SK-N-SH (cell line): ENCODE data around the gene IFT122.

Experiments
- CTCF ChIP-seq: fragments of 200-600 bp; sonication (generic); IDR thresholded peaks from 2 replicates; pipeline ENCODE4 v1.6.1; 2017; ENCODE audit warnings: antibody characterized with exemption, mild to moderate bottlenecking, moderate library complexity
- GABPA ChIP-seq: IDR thresholded peaks from 2 replicates; pipeline ENCODE4 v1.4.0; 2012; ENCODE audit warnings: low read depth, mild to moderate bottlenecking
- NFIC ChIP-seq: IDR thresholded peaks from 2 replicates; pipeline ENCODE4 v1.4.0; 2012; ENCODE audit warnings: borderline replicate concordance
- POLR2AphosphoS5 ChIP-seq: IDR thresholded peaks from 2 replicates; pipeline ENCODE4 v1.6.1; 2012; ENCODE audit warnings: low read depth, low read length
- TEAD4 ChIP-seq: IDR thresholded peaks from 2 replicates; pipeline ENCODE4 v1.4.0; 2012; ENCODE audit warnings: mild to moderate bottlenecking, borderline replicate concordance; ENCODE audit not compliant: insufficient read depth
- USF2 ChIP-seq: fragments of 150-350 bp; IDR thresholded peaks from 2 replicates; pipeline ENCODE4 v1.6.1; 2017; ENCODE audit warnings: antibody characterized with exemption, low read length, low read depth, borderline replicate concordance
- ZBTB33 ChIP-seq: IDR thresholded peaks from 2 replicates; pipeline ENCODE4 v1.4.0; 2012; ENCODE audit warnings: low read depth, borderline replicate concordance

- no peak; the same call in 1 of the 2 replicates for TF ChIP-seq CTCF
- no peak for TF ChIP-seq TEAD4
- TF ChIP-seq ZBTB33: no peak
- TF ChIP-seq POLR2AphosphoS5: peak; percentile 73
- no peak; the same call in 1 of the 2 replicates for TF ChIP-seq NFIC
- TF ChIP-seq USF2: peak; percentile 63; the same call in 1 of the 2 replicates
- no peak for TF ChIP-seq GABPA
Measured at GRCh38 chr3:129428376-129429079, 11.5 kb upstream of the IFT122 start, which contains the start of gene EFCAB12.
